GM18502 (cell line): ENCODE data around the gene PLEKHS1.
"Not testable (repeated sequence)": the region's sequence is repeated elsewhere in the genome, so short reads cannot be mapped to it uniquely, and the experiment has no call there.

ENCODE experiments used
- ATAC-seq: cut with Tn5 transposase; IDR thresholded peaks from one replicate; pipeline ENCODE4 v1.9.1; 2021; ENCODE audit warnings: mild to moderate bottlenecking; ENCODE audit not compliant: unreplicated experiment, poor library complexity

PLEKHS1 gene

DNA sequence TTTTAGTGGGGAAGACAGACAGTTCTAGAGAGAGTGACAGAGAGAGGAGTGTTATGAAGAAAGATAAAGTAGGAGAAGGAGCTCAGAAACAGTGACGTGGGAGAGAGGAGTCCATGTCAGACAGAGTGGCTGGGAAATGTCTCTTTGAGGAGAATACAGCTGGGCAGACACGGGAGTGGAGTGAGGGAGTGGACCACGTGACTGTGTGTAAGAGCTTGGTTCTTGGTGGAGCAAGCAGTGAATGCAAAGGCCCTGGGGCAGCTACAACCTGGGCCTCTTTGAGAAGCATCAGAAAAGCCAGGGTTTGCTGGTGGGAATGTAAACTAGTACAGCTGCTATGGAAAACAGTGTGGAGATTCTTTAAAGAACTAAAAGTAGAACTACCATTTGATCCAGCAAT is 11.9 kb upstream of the PLEKHS1 start:
- no peak for ATAC-seq

DNA sequence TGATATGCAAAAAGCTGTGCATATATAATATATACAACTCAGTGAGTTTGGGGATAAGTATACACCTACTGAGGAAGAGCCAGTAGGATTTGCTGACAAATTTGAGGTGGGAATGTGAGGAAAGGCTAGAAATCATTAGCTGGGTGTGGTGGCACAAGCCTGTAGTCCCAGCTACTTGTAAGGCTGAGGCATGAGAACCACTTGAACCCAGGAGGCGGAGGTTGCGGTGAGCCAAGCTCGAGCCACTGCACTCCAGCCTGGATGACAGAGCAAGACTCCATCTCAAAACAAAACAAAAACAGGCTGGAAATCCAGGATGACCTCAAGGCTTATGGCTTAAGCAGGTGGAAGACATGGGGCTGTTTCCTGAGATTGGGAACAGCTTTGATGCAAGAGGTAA is 10.6 kb upstream of the PLEKHS1 start:
- no peak for ATAC-seq

DNA sequence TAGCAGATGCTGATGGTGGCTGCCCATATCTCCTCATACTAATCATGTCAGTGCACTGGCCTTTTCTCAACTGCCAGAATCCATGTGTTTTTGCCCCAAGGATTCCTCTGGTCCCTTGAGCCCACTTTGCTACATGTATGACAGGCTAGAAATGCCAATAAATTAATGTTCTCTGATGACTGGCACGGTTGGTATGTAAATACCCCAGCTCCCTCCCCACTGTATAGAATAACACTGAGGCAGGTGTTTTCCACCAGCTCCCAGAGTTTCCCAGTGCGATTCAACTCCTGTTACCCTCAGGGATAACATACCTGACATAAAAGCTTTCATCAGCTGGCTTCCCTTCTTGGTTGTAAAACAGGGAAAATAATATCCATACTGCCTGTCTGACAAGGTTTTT is 9.0 kb upstream of the PLEKHS1 start:
- ATAC-seq: no peak

DNA sequence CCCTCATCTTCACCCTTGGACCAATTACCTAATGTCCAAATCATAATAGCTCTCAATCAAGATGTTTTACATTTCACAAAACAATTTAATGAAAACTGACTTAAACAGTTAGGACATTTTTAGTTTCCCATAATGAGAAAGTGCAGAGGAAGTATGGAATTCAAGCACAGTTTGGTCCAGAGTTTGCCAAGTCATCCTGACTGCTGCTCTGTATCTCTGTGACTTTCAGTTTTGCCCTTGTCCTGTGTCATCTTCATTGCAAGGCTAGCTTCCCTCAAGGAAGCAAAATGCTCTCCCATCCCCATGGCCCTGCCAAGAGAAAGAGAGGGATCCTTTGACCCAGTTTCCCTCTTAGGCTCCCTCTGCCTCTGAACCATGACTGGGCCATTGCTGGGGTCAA is 7.9 kb upstream of the PLEKHS1 start:
- ATAC-seq: no peak

DNA sequence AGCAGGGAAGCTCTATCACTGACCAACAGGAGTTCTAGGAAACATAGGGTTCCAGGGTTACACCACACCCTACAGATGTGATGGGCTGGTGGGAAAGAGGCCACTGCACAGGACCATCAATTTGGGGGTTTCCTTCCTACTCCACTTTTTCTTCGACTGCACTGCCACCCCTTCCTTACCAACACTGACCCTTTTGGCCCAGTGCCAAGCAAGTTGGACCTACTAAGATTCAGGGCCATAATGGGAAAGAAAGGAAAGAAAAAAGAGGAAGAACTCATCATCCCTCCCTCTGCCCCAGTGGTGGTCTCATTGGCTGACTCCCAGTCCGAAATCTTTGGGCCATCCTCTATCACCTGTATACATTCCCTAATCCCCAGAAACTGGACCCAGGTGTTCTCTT is 6.1 kb upstream of the PLEKHS1 start:
- no peak for ATAC-seq

DNA sequence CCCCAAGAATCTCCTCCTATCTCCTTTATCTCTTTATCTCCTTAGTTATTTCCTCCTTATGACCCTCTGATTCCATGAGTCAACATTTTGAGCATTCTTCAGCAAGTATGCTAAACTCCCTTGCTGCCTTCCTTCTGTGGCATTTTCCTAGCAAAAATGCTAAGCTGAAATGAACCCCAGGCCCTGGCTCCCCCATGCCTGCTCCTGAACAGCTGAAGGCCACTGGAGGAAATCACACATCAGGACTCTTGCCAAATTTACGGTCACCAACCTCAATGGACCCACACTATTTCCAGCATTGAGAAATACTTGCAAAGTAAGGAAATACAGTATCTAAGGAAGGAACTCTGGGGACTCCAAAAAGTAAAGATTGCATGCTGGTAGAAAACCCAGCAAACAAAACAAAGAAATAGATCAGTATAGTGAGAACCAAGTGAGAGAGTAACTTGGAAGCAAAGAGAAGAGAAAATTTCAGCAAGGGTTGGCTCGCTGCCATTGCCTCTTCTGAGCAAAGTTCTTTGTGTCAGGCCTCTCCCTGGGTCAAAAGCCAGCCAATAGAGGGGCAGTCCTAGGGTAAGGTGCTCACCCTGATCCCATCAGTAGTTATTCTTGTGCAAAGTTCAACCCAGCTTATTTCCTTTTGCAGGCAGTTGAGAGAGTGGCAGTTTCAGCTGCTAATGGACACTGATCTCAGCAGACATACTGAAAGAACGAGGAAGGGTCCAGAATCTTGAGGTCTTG is 5.1 kb upstream of the PLEKHS1 start:
- ATAC-seq: no peak

DNA sequence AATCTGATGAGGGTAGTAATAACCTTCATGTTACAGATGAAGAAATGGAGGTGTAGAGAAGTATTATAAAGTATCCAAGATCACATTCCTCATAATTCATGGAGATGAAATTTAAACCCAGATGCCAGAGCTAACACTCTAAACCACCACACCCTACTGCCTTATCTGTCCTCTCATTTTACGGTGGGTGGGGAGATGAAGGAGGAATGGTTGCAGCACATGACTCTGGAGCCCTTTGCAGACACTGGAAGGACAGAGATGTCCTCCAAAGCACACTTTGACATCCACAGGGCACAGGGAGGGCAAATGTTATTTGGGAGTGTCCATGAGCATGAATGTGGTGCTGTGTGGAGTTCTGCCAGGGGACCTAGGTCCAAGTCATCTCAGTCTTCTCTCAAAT is 1.1 kb downstream of the PLEKHS1 start:
- no peak for ATAC-seq

DNA sequence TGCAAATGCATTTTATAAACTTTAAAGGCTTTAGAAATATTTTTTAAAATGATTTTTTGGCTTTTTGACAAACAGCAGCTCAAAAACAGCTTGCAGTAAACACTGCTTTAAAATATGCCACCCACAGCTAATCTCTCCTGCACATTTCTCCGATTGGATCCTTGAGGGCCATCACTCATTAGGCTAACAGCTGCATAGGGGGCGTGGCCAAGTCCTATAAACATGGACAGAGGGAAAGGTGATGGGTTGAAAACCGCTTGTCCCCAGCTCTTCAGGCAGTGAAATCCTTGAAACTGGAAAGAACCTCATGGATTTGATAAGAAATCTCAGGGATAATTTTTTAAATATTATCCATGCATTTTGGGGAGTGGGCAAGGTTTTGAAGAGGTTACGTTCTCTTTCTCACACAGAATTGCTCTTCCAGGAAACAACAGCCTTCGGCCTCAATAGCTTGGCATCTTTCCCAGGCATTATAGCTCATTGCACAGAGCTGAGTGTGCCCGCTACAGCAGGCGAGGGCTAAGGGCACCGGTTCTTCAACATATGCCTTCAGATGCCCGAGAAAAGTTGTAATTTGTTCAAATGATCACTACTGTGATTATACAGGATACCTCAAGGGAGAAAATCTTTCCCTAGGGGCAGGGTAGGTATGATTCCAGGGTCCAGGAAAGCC is 1.7 kb downstream of the PLEKHS1 start:
- ATAC-seq: no peak

DNA sequence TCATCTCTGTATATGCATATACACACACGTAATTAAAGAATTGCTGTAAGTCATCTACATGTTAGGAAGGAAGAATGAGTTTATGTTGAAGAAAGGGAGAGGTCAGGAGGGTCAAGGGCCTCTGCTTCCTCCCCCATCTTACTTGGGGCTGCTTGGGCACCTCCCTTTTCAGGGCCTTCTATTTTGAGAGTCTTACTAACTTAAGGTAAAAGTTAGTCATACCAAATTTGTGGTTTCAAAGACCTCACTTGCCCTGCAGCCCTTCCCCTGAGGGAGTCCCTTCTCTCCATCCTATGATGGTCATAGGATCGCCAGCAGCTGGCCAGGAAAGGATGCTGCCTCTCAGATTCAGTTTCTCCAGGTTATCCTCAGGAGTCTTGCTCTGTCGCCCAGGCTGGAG is 2.6 kb downstream of the PLEKHS1 start:
- ATAC-seq: no peak

DNA sequence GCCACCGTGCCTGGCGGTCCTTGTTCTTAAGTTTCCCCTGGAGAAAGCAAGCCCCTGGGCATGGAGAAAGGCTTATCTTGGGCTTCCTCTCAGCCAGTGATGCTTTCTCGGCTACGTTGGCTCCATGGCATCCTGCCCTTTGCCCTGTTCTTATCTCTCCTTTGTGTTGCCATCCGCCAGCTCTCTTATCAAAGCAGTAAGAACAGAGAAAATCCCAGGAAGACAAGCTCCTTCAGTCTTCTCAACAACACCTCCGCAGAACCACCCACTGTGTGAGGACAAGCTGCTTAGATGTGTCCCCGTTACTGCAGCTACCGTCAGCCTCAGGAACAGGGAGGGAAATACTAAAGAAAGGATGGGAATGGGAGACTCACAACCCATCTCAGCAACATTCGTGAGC is 3.3 kb downstream of the PLEKHS1 start:
- ATAC-seq: no peak

DNA sequence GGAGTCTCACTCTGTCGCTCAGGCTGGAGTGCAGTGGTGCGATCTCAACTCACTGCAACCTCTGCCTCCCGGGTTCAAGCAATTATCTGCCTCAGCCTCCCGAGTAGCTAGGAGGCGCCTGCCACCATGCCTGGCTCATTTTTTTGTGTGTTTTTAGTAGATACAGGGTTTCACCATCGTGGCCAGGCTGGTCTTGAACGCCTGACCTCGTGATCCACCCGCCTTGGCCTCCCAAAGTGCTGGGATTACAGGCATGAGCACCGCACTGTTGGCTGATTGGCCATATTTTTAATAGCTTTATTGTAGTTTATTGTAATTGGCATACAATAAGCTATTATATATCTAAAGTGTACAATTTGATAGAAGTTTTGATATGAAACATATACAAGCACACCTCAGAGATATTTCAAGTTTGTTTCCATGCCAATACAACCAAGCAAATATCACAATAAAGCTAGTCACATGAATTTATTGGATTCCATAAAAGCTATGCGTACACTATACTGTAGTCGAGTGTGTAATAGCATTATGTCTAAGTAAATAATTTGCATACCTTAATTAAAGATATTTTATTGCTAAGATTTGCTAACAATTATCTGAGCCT is 5.6 kb downstream of the PLEKHS1 start:
- ATAC-seq: no peak

DNA sequence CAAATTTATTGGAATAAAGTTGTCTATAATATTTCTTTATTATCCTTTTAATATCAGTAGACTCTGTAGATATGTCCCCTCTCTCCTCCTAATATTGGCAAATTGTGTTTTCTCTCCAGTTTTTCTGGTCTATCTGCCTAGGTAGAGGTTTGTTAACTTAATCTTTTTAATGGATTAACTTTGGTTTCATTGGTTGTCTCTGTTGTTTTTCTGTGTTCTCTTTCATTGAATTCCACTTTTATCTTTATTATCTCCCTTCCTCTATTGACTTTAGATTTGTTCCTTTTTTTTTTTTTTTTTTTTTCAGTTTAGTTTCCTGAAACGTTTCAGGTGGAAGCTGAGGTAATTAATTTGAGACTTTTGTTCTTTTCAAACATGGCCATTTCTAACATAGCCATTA is 10.6 kb downstream of the PLEKHS1 start:
- ATAC-seq: no peak

DNA sequence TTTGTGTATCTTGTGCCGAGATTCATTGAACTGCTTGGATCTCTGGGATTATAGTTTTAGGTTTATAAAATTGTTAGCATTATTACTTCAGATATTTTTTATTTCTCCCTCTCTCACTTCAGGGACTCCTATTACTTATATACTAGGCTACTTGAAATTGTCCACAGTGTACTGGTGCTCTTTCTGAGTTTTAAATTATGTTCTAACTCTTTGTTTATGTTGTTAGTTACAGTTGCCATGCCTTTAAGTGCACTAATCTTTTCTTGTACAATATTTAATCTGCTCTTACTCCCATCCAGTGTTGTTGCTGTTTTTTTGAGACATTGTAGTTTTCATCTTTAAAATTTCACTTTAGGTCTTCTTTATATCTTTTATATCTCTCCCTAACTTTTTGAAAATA is 13.1 kb downstream of the PLEKHS1 start:
- ATAC-seq: no peak

DNA sequence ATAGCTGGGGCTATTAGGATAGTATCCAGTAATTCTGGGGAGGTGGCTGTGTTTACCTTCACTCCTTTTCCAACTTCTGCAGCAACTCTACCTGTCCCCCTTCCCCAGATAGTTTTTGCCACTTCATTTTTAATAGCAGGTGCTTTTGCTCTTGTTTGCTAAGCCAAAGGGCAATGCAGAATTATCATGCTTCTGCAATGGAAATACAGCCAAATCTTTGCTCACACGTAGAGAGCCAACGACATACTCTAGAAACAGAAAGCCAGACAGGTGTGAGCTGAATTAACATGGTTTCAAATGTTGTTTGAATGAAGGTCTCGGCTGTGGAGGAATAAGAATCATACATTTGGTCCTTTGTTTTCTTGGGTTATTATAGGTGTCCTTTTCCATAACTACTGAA is 14.4 kb downstream of the PLEKHS1 start:
- no peak for ATAC-seq

DNA sequence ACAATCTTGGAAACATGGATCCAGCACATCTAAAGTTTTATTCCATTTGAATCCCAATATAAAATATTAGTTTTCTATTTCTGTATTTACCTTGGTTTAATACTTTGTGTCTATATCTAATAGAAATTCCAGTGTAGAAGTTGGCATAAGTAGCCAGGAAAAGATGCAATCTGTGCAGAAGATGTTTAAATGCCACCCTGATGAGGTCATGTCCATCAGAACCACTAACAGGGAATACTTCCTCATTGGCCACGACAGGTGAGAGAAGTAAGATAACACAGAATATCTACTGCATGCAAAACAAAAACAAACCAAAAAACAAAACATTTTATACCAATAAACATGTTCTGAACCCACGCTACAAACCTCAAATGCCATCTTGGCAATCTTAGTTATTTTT is 15.7 kb downstream of the PLEKHS1 start:
- no peak for ATAC-seq

DNA sequence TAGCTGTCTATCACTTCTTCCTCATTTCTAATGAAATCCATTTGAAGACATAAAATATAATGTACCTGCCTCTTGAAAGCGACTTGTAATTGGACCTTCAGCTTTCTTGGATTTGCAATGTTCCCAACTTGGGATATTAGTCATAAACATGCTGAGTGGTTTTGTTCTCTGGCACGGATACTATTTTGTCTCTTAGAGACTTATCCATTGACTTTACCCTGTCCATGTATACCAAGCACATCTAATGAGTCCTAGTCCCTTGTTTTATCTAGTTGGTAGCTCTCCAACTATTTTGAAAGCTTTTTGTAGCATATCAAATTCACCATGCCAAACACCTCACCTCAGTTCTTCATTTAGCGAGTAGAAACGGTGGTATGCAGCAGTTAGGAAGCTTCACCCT is 18.9 kb downstream of the PLEKHS1 start:
- ATAC-seq: no peak

DNA sequence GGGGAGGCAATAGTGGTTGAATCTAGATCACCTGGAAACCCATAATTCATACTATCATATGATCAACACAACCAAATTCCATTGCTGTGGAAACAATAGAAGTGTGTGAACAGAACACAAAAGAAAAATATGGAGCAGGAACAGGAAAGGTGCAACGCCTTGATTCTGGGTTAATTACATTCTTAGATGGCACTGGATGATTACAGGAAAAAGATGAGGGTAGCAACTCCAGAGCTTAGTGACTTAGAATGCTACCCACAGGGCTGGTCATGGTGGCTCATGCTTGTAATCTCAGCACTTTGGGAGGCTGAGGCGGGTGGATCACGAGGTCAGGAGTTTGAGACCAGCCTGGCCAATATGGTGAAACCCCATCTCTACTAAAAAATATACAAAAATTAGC is 19.6 kb downstream of the PLEKHS1 start:
- ATAC-seq: not testable (repeated sequence)

DNA sequence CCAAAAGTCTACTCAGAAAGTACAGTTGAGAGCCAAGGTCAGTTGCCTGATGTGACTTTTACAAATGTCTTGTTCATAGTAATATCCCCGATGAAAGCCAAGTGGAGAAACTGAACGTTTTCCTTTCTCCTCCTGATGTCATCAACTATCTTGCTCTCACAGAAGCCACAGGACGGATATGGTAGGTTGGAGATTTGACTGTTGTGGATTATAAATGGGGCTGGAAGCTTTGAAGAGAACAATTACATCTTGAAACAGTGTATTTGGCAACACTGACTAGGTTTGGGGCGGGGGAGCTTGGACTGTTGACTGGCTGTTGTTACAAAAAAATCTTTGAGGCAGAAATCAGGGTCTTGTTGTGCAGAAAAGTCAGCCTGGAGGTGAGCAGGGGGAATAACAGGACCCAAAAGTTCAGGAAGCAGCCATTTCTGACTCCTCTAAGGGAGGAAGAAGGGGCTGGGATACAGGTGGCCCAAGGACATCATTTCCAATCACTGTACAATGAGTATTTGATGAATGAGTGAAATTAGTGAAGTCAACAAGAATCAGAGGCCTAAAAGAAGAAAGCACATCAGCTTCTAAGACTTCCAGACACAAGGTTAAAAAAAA is 24.3 kb downstream of the PLEKHS1 start:
- ATAC-seq: no peak

DNA sequence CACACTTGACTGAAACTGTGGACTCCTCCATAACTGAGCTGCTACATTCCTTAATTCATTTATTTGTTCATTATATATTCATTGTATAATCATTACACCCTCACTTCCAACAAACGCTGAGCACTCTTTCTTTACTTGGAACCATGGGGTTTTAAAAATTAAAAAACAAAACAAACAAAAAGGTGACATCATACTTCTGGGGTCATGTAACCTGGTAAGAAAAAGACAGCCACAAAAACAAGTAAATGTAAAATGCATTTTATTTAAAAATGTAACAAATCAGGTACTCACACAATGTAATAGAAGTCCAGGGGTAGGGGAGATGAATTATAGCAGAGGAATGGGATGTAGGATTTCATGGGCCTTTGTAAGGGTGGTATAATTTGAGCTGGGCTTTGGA is 25.1 kb downstream of the PLEKHS1 start:
- no peak for ATAC-seq

DNA sequence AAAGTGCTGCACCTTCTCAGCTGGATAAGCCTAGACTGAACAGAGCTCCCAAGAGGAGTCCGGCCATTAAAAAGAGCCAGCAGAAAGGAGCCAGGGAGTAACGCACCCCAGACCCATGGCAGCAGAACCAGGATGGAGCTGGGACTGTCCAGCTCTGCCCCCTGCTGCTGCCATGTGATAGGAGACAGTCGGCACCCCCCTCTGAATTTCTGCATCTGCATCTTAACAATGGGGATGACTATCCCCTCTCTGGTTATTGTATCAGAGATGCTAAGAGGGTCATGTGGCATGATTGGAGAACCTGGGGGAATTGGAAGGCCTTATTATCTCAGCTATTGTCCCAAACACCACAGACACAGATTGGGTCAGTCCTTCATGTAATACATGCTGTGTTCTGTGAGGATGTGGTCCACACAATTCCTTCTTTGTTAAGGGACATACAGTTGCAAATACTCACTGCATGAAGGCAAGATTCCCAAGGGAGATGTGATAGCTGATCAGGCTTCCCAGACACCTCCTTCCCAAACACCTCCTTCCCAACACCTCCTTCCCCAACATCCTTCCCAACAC is 29.3 kb downstream of the PLEKHS1 start:
- ATAC-seq: no peak

DNA sequence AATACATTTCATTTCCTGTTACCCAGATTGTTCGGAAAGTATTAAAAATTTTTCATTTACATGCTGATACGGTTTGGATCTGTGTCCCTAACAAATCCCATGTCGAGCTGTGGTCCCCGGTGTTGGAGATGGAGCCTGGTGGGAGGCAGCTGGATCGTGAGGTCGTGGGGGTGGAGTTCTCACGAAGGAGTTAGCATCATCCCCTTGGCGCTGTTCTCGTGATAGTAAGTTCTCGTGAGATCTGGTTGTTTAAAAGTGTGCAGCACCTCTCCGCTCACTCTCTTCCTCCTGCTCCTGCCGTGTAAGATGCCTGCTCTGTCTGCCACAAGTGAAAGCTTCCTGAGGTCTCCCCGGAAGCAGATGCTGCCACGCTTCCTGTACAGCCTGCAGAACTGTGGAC is 30.9 kb downstream of the PLEKHS1 start:
- no peak for ATAC-seq
